GM12874 (cell line): Measurements from ENCODE around the gene NXPH2.

Experiments
- CTCF ChIP-seq: IDR thresholded peaks from 2 replicates; pipeline ENCODE4 v1.5.1; 2011; ENCODE audit warnings: low read depth, mild to moderate bottlenecking, control low read depth, low read length, moderate library complexity; ENCODE audit not compliant: insufficient read depth

NXPH2 gene

GRCh38 chr2:138727956-138728355 is 52.2 kb downstream of the NXPH2 start:
- no peak for TF ChIP-seq CTCF

- no peak for TF ChIP-seq CTCF
Measured at GRCh38 chr2:138726681-138727080, 53.5 kb downstream of the NXPH2 start.

GRCh38 chr2:138724729-138725459 is 55.3 kb downstream of the NXPH2 start:
- no peak for TF ChIP-seq CTCF

GRCh38 chr2:138724327-138724726 is 55.9 kb downstream of the NXPH2 start:
- no peak for TF ChIP-seq CTCF

GRCh38 chr2:138723196-138723987 is 56.8 kb downstream of the NXPH2 start:
- TF ChIP-seq CTCF = no peak

GRCh38 chr2:138722316-138722715 is 57.9 kb downstream of the NXPH2 start:
- no peak for TF ChIP-seq CTCF

GRCh38 chr2:138720035-138720838 is 60.0 kb downstream of the NXPH2 start:
- TF ChIP-seq CTCF = no peak
